Endometrial microvascular endothelial cells (primary cell): Measurements from ENCODE around the gene HSPD1. TPM values are rescaled to one million over a fixed set of nuclear protein-coding genes. Genes with fewer than 3 reads are reported as not detected.

ENCODE experiments used
- in situ Hi-C: cut with HindIII; loops from 2 replicates; pipeline ENCODE4 v1.10.0; 2017; ENCODE audit warnings: low sequenced_read_pairs, low pct_unique_long_range_greater_than_20kb; ENCODE audit errors: inconsistent ontology term
- total RNA-seq: library from RNA; depleted of rRNA; stranded (reverse); fragments of >200 nt; gene quantifications from one replicate; pipeline ENCODE4 v1.2.3, GENCODE V29; 2015; ENCODE audit errors: inconsistent ontology term

Gene HSPD1
- total RNA-seq: 271 TPM

GRCh38 chr2:197499594-197500502 lies at the start of gene HSPD1, which contains the start of gene HSPE1:
TSS of gene HSPD1 (minus strand) at chr2:197499840. CDS start at chr2:197498848, 992 bp downstream.
TSS of gene HSPE1 (plus strand) at chr2:197500379. CDS start at chr2:197500437, 58 bp downstream.
- in situ Hi-C loops: no loop called here

GRCh38 chr2:197548582-197548981 lies 48.9 kb upstream of the HSPD1 start:
- in situ Hi-C loops: no loop called here

- in situ Hi-C loops: no loop called here
Observed at GRCh38 chr2:197547163-197547900, 47.7 kb upstream of the HSPD1 start.

GRCh38 chr2:197543206-197543605 lies 43.6 kb upstream of the HSPD1 start:
- in situ Hi-C loops: no loop called here

GRCh38 chr2:197539734-197540133 lies 40.1 kb upstream of the HSPD1 start:
- in situ Hi-C loops: no loop called here

- in situ Hi-C loops: no loop called here
Observed at GRCh38 chr2:197538412-197538811, 38.8 kb upstream of the HSPD1 start.

- in situ Hi-C loops: no loop called here
Observed at GRCh38 chr2:197517150-197517549, 17.5 kb upstream of the HSPD1 start.

GRCh38 chr2:197516393-197516761 lies 16.7 kb upstream of the HSPD1 start:
- in situ Hi-C loops: no loop called here

- in situ Hi-C loops: no loop called here
Observed at GRCh38 chr2:197515739-197516392, 16.2 kb upstream of the HSPD1 start, which contains the start of gene MOB4. TSS of gene MOB4 (plus strand) at chr2:197516066. CDS start at chr2:197516087, 21 bp downstream.

GRCh38 chr2:197515315-197515738 lies 15.7 kb upstream of the HSPD1 start:
- in situ Hi-C loops: no loop called here

- in situ Hi-C loops: no loop called here
Observed at GRCh38 chr2:197514754-197515153, 15.1 kb upstream of the HSPD1 start.

- in situ Hi-C loops: no loop called here
Observed at GRCh38 chr2:197513915-197514314, 14.3 kb upstream of the HSPD1 start.

GRCh38 chr2:197506658-197507057 lies 7.0 kb upstream of the HSPD1 start:
- in situ Hi-C loops: no loop called here

GRCh38 chr2:197504512-197504911 lies 4.9 kb upstream of the HSPD1 start:
- in situ Hi-C loops: no loop called here

- in situ Hi-C loops: no loop called here
Observed at GRCh38 chr2:197504000-197504399, 4.4 kb upstream of the HSPD1 start.

GRCh38 chr2:197502685-197503084 lies 3.0 kb upstream of the HSPD1 start:
- in situ Hi-C loops: no loop called here

- in situ Hi-C loops: no loop called here
Observed at GRCh38 chr2:197502201-197502600, 2.6 kb upstream of the HSPD1 start.

GRCh38 chr2:197500503-197501131 lies 977 bp upstream of the HSPD1 start:
- in situ Hi-C loops: no loop called here
